Measurements from ENCODE around the gene BHMT2. TPM values are rescaled to one million over a fixed set of nuclear protein-coding genes. Genes with fewer than 3 reads are reported as not detected.

The BHMT2 gene
- total RNA-seq, 1 donor from 2014 or later, result 3.9 TPM

DNA sequence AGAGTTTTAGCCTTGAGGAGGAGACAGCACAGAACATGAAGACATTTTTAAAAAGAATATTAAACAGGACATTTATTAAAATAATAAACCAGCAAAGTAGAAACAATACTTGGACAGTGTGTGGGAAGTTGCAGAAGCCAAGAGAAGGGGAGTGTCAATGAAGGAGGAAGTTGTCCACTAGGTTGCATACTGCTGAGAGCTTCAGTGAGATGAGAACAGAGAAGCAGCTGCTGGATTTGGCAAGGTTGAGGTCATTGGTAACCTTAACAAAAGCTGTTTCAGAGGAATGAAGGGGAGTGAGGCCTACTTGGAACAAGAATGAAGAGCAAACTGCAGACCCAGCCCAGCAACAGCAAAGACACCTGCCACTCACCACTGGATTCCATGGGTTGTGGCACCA is 53.4 kb downstream of the BHMT2 start:
- Histone ChIP-seq H3K4me1 (no peaks in the 10 kb centered on the region), H3K9me3 (no peaks in the 10 kb centered on the region), H3K36me3 (no peaks in the 10 kb centered on the region), H3K27ac (no peak overlapping the region), H3K27me3 (ENCODE audit: low read depth) (no peaks in the 10 kb centered on the region), H3K4me3 (no peak overlapping the region)
- ATAC-seq (peak; percentile 57 to 78), DNase-seq (no peak)
- intact Hi-C loops (cut with DNase I), result no loop called here
- TF ChIP-seq, protein P1, sequence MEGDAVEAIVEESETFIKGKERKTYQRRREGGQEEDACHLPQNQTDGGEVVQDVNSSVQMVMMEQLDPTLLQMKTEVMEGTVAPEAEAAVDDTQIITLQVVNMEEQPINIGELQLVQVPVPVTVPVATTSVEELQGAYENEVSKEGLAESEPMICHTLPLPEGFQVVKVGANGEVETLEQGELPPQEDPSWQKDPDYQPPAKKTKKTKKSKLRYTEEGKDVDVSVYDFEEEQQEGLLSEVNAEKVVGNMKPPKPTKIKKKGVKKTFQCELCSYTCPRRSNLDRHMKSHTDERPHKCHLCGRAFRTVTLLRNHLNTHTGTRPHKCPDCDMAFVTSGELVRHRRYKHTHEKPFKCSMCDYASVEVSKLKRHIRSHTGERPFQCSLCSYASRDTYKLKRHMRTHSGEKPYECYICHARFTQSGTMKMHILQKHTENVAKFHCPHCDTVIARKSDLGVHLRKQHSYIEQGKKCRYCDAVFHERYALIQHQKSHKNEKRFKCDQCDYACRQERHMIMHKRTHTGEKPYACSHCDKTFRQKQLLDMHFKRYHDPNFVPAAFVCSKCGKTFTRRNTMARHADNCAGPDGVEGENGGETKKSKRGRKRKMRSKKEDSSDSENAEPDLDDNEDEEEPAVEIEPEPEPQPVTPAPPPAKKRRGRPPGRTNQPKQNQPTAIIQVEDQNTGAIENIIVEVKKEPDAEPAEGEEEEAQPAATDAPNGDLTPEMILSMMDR (IDR thresholded peaks at IDR 0.05), result no peak

DNA sequence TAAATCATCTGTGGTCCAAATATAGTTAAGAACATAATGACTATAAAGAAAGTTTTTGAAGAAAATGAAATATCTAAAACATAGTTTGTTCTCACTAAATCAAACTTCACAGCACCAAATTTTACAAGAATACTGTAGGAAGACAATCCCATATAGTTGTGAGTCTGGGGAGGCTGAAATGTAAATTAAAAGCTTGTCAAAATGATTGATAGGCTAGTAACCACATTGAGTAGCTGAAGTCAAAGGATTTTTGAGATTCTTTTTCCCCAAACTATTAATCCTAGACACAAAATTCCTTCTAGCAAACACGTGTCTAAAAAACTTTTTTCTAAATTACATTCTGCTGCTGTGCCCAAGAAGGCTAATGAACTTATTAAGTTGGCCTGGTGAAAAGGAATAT is 55.0 kb downstream of the BHMT2 start:
- intact Hi-C loops (cut with DNase I), result no loop called here
- Histone ChIP-seq H3K36me3 (no peaks in the 10 kb centered on the region), H3K9me3 (no peaks in the 10 kb centered on the region), H3K4me1 (no peaks in the 10 kb centered on the region), H3K4me3 (no peak overlapping the region), H3K27ac (no peak overlapping the region), H3K27me3 (ENCODE audit: low read depth) (no peaks in the 10 kb centered on the region)
- TF ChIP-seq, protein P1 (IDR thresholded peaks at IDR 0.05), result no peak
- ATAC-seq, result no peak
- DNase-seq, result no peak

DNA sequence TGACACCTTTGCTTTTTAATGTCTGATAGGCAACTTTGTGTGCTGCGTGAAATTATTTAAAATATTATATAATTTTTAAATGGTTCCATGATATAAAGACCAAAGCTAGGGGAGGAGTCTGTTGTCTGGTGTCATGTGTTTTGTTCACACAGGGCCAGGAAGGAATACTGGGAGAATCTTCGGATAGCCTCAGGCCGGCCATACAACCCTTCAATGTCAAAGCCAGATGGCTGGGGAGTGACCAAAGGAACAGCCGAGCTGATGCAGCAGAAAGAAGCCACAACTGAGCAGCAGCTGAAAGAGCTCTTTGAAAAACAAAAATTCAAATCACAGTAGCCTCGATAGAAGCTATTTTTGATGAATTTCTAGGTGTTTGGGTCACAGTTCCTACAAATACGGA is 61.2 kb downstream of the BHMT2 start:
- Histone ChIP-seq H3K36me3 (no peaks in the 10 kb centered on the region), H3K27ac (no peak overlapping the region), H3K9me3 (no peaks in the 10 kb centered on the region), H3K4me1 (peaks cover 7% of the 10 kb centered on the region), H3K27me3 (ENCODE audit: low read depth) (no peaks in the 10 kb centered on the region), H3K4me3 (no peak overlapping the region)
- TF ChIP-seq, protein P1 (IDR thresholded peaks at IDR 0.05), result no peak
- no peak for ATAC-seq
- DNase-seq, result no peak
- intact Hi-C loops (cut with DNase I), result loop anchor here (10.0 kb wide), 1 partner anchor 334 kb away; no protein-coding TSS in a partner anchor

DNA sequence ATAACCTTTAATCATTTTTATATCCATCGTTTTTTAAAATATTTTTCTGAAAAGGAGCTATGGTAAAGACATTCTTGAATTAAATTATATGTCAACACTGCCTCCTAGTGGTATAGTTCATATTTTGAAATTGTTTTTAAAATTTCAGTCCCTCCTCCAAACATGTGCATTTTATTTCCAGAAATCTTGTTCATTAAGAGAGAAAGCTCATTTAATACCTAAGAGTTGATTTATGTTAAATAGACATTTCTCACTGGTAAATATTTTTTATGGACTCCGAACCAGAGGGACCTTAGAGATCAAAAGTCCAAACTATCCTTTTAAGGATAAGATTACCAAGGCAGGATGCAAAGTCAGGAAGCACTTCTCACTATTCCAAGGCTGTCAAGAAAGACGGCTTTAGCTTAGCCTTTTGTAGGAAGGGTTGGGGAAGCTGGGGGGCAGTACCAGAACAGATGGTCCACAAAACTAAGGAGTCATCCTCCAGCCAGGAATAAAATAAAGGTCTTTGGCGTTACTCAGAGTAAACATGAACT is 63.6 kb downstream of the BHMT2 start:
- Histone ChIP-seq H3K4me3 (peak overlapping the region; percentile 24), H3K27ac (no peak overlapping the region), H3K36me3 (no peaks in the 10 kb centered on the region), H3K9me3 (no peaks in the 10 kb centered on the region), H3K27me3 (ENCODE audit: low read depth) (no peaks in the 10 kb centered on the region), H3K4me1 (peaks cover 7% of the 10 kb centered on the region)
- DNase-seq, result no peak
- intact Hi-C loops (cut with DNase I), result loop anchor here (10.0 kb wide), 1 partner anchor 332 kb away; no protein-coding TSS in a partner anchor
- peak; percentile 65 to 77 for ATAC-seq
- TF ChIP-seq, protein P1 (IDR thresholded peaks at IDR 0.05), result peak; percentile 27

DNA sequence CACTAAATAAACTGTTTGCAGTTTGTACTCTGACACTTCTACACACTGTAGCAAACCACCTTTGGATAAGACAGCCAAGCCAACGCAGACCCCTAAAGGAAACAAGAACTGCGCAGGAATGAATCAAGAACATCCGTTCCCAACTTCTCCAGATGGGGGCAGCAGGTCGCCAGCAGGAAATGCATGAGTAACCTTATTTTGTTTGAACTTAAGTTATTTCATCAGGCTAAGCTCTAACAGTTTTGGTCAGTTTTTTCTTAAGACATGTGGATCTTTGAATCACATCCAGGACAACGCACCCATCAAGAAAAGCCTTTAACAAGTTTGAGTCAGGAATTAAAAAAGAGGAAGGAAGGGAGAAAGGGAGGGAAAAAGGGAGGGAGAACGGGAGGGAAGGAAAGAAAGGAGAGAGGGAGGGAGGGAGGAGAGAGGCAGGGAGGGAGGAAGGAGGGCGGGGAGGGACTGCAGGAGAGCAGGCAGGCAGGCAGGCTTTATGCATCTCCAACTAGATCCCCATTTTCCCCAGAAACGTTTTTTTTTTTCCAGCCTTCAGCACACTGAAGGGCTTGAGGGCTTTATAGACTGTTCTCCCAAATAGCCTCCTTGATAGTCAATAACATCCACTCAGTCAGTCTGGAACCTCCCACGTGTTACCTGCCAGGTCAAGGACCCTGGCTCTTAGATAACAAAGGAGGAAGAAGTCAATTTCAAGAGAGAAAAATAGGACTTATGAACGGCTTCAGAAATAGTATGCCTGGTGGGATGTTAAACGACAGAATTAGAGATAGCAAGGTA is 64.3 kb downstream of the BHMT2 start:
- TF ChIP-seq, protein P1 (IDR thresholded peaks at IDR 0.05), result peak; percentile 66
- Histone ChIP-seq H3K9me3 (no peaks in the 10 kb centered on the region), H3K36me3 (no peaks in the 10 kb centered on the region), H3K27ac (no peak overlapping the region), H3K4me1 (peaks cover 7% of the 10 kb centered on the region), H3K4me3 (peak overlapping the region; percentile 24), H3K27me3 (ENCODE audit: low read depth) (no peaks in the 10 kb centered on the region)
- DNase-seq (peak; percentile 55), ATAC-seq (peak; percentile 88 to 92)
- intact Hi-C loops (cut with DNase I), result loop anchor here (10.0 kb wide), 1 partner anchor 331 kb away; no protein-coding TSS in a partner anchor

Measured in lower lobe of right lung (tissue), 2 donors.